A549 (cell line): ENCODE measurements around the gene NDUFAF2. TPM values are rescaled to one million over a fixed set of nuclear protein-coding genes. Genes with fewer than 3 reads are reported as not detected.
A peak's percentile ranks its signal among the peaks of the same experiment; 100 is the strongest.

Source experiments
- ATAC-seq, 2 experiments: fragments of 200-7000 bp in 1 of 2; fragments of >200 bp in 1 of 2; cut with Nextera tagmentation in 1 of 2; cut with Tn5 transposase in 1 of 2; 3 replicates each; pipeline versions ENCODE4 v1.8.0 to v1.9.1; 2018 to 2020; ENCODE audit warnings: mild to moderate bottlenecking in 1 of 2, moderate library complexity in 1 of 2
- CTCF ChIA-PET: fragments of 300-600 bp; sonication (Branson Sonifier 250); formaldehyde crosslinking; extraction: SDS; loops from one replicate; lab custom pipeline; 2021; ENCODE audit warnings: antibody characterized with exemption, inconsistent platforms; lab: Yijun Ruan, JAX
- POLR2A ChIA-PET: fragments of 350-600 bp; formaldehyde crosslinking; extraction: SDS; loops from one replicate; lab custom pipeline; 2021; ENCODE audit warnings: antibody characterized with exemption, inconsistent platforms; lab: Yijun Ruan, JAX
- DNase-seq, 2 experiments: peaks; one replicate each; pipeline versions ENCODE4 v3.0.0 to v3.0.0-alpha.2; 2011 to 2016; ENCODE audit warnings: low read depth in 1 of 2, low spot score in 1 of 2
- FAIRE-seq: peaks from 2 replicates; lab custom pipeline; 2011; peaks lifted over from hg19 to GRCh38; lab: Jason Lieb, UNC
- H3K27ac ChIP-seq, 2 experiments: fragments of >200 bp; sonication (Bioruptor Twin); formaldehyde crosslinking; 3 replicates each; pipeline ENCODE4 v1.5.1; 2016 to 2017
- H3K4me1 ChIP-seq: fragments of >200 bp; sonication (Bioruptor Twin); formaldehyde crosslinking; 3 replicates; pipeline ENCODE4 v1.6.1; 2016
- H3K4me2 ChIP-seq: fragments of >200 bp; sonication (Bioruptor Twin); formaldehyde crosslinking; 3 replicates; pipeline ENCODE4 v1.6.1; 2016
- H3K4me3 ChIP-seq: fragments of >200 bp; sonication (Bioruptor Twin); formaldehyde crosslinking; 3 replicates; pipeline ENCODE4 v1.5.1; 2016
- H3K9me3 ChIP-seq: fragments of >200 bp; sonication (Bioruptor Twin); formaldehyde crosslinking; 3 replicates; pipeline ENCODE4 v1.6.1; 2016
- CBX8 ChIP-seq: fragments of 200-600 bp; sonication (generic); IDR thresholded peaks from 2 replicates; pipeline ENCODE4 v1.6.1; 2016
- CEBPB ChIP-seq, 2 experiments: fragments of >200 bp in 1 of 2; sonication (Bioruptor Twin) in 1 of 2; formaldehyde crosslinking in 1 of 2; IDR thresholded peaks; 2 replicates each; pipeline ENCODE4 v1.6.1; 2012 to 2016
- CHD4 ChIP-seq: fragments of 200-600 bp; sonication (generic); IDR thresholded peaks from 2 replicates; pipeline ENCODE4 v1.6.1; 2016; ENCODE audit warnings: antibody characterized with exemption, mild to moderate bottlenecking, borderline replicate concordance
- CTCF ChIP-seq: fragments of >200 bp; sonication (Bioruptor Twin); formaldehyde crosslinking; IDR thresholded peaks from 3 replicates; pipeline ENCODE4 v1.5.1; 2016
- E2F6 ChIP-seq: IDR thresholded peaks from 2 replicates; pipeline ENCODE4 v1.6.1; 2012; ENCODE audit warnings: low read depth, borderline replicate concordance
- EHF ChIP-seq: fragments of 250-450 bp; sonication (Bioruptor Pico); IDR thresholded peaks from 2 replicates; pipeline ENCODE4 v1.5.0; 2020; ENCODE audit warnings: mild to moderate bottlenecking
- EHMT2 ChIP-seq: fragments of 200-600 bp; sonication (generic); IDR thresholded peaks from 2 replicates; pipeline ENCODE4 v1.6.1; 2016; ENCODE audit warnings: antibody characterized with exemption, low read depth, mild to moderate bottlenecking, moderate library complexity
- ELK1 ChIP-seq: fragments of 150-350 bp; IDR thresholded peaks from 2 replicates; pipeline ENCODE4 v1.6.1; 2014; ENCODE audit warnings: low read depth, mild to moderate bottlenecking, low read length
- ESRRA ChIP-seq: fragments of 150-350 bp; IDR thresholded peaks from 2 replicates; pipeline ENCODE4 v1.6.1; 2014; ENCODE audit warnings: mild to moderate bottlenecking, low read length, borderline replicate concordance
- HEYL ChIP-seq: fragments of 250-450 bp; sonication (Bioruptor Pico); IDR thresholded peaks from 2 replicates; pipeline ENCODE4 v1.8.0; 2021; ENCODE audit warnings: mild to moderate bottlenecking, moderate library complexity
- HOXA7 ChIP-seq: fragments of 250-450 bp; sonication (Bioruptor Pico); IDR thresholded peaks from 2 replicates; pipeline ENCODE4 v1.5.0; 2020; ENCODE audit warnings: mild to moderate bottlenecking, moderate library complexity
- HOXB5 ChIP-seq: fragments of 250-450 bp; sonication (Bioruptor Pico); IDR thresholded peaks from 2 replicates; pipeline ENCODE4 v1.5.0; 2020; ENCODE audit warnings: mild to moderate bottlenecking, moderate library complexity
- JUNB ChIP-seq: fragments of >200 bp; sonication (Bioruptor Twin); formaldehyde crosslinking; IDR thresholded peaks from 2 replicates; pipeline ENCODE4 v1.6.1; 2016
- KDM5A ChIP-seq: fragments of 200-600 bp; sonication (generic); IDR thresholded peaks from 2 replicates; pipeline ENCODE4 v1.6.1; 2016; ENCODE audit warnings: antibody characterized with exemption, mild to moderate bottlenecking
- MAFK ChIP-seq: fragments of 450-650 bp; IDR thresholded peaks from 2 replicates; pipeline ENCODE4 v1.6.1; 2014; ENCODE audit not compliant: partially characterized antibody
- MAX ChIP-seq: IDR thresholded peaks from 2 replicates; pipeline ENCODE4 v1.6.1; 2012
- MYC ChIP-seq: IDR thresholded peaks from 2 replicates; pipeline ENCODE4 v1.6.1; 2012; ENCODE audit warnings: mild to moderate bottlenecking, inconsistent platforms, low read length, improper control_type of control experiment, borderline replicate concordance
- NPAS2 ChIP-seq: fragments of 250-450 bp; sonication (Bioruptor Pico); IDR thresholded peaks from 2 replicates; pipeline ENCODE4 v1.8.0; 2022; ENCODE audit warnings: mild to moderate bottlenecking, moderate library complexity, borderline replicate concordance
- PBX3 ChIP-seq: IDR thresholded peaks from 2 replicates; pipeline ENCODE4 v1.6.1; 2012
- PHF8 ChIP-seq: fragments of 200-600 bp; sonication (generic); IDR thresholded peaks from 2 replicates; pipeline ENCODE4 v1.6.1; 2016; ENCODE audit warnings: low read depth, mild to moderate bottlenecking, antibody characterized with exemption, moderate library complexity, borderline replicate concordance
- POLR2AphosphoS2 ChIP-seq: conservative IDR thresholded peaks from 2 replicates; pipeline ENCODE4 v1.6.1; 2012; ENCODE audit warnings: low read length, improper control_type of control experiment, inconsistent platforms
- RCOR1 ChIP-seq: fragments of 150-350 bp; IDR thresholded peaks from 2 replicates; pipeline ENCODE4 v1.6.1; 2014; ENCODE audit warnings: antibody characterized with exemption, low read length, low read depth
- RFX5 ChIP-seq: fragments of 450-650 bp; IDR thresholded peaks from 2 replicates; pipeline ENCODE4 v1.7.1; 2014; ENCODE audit warnings: antibody characterized with exemption, mild to moderate bottlenecking, moderate library complexity
- SMC3 ChIP-seq: fragments of >200 bp; sonication (Bioruptor Twin); formaldehyde crosslinking; IDR thresholded peaks from 3 replicates; pipeline ENCODE4 v1.6.1; 2018; ENCODE audit warnings: inconsistent platforms
- TFCP2L1 ChIP-seq: fragments of 250-450 bp; sonication (Bioruptor Pico); IDR thresholded peaks from 2 replicates; pipeline ENCODE4 v1.5.0; 2021; ENCODE audit warnings: mild to moderate bottlenecking
- TP53 ChIP-seq: fragments of 250-450 bp; sonication (Bioruptor Pico); IDR thresholded peaks from 2 replicates; pipeline ENCODE4 v1.5.0; 2021; ENCODE audit warnings: mild to moderate bottlenecking, moderate library complexity
- USF2 ChIP-seq: fragments of 450-650 bp; IDR thresholded peaks from 2 replicates; pipeline ENCODE4 v1.6.1; 2014; ENCODE audit warnings: antibody characterized with exemption
- ZNF302 ChIP-seq: fragments of 250-450 bp; sonication (Bioruptor Pico); IDR thresholded peaks from 2 replicates; pipeline ENCODE4 v1.9.0; 2021; ENCODE audit warnings: inconsistent platforms, mild to moderate bottlenecking, moderate library complexity
- WGBS: methylation state at CpG from one replicate; pipeline ENCODE4 v1.1.6; 2017; ENCODE audit errors: missing lambda C conversion rate; 5-methylcytosine and 5-hydroxymethylcytosine counted together
- polyA plus RNA-seq, 4 experiments: library from polyadenylated mRNA; depleted of rRNA in 3 of 4; stranded (reverse); fragments of >200 nt; fragmentation: RNase III in 1 of 4; extraction: RNeasy Plus Mini Kit Qiagen cat#74134 plus additional on column Dnase treatment in 1 of 4; gene quantifications; 2 replicates in 3 of 4; 3 replicates in 1 of 4; pipeline ENCODE4 v1.2.3, GENCODE V29; 2011 to 2017

Gene NDUFAF2
- polyA plus RNA-seq, 2 of the 4 experiments (the other 2 are of a cell fraction) = 66.1 to 83.7 TPM

- TF ChIP-seq ZNF302 (CRISPR knock-in tag) = no peak
- no peak for TF ChIP-seq NPAS2
- no peak for TF ChIP-seq CHD4
- no peak for TF ChIP-seq JUNB
- TF ChIP-seq EHMT2 = no peak
- no peak for TF ChIP-seq MYC
- no peak for TF ChIP-seq USF2
- TF ChIP-seq E2F6 = no peak
- TF ChIP-seq TFCP2L1 (CRISPR knock-in tag) = no peak
- TF ChIP-seq HEYL (CRISPR knock-in tag) = no peak
- TF ChIP-seq PHF8 = no peak
- TF ChIP-seq CBX8 = no peak
- no peak for TF ChIP-seq HOXA7 (CRISPR knock-in tag)
- no peak for TF ChIP-seq PBX3
- TF ChIP-seq POLR2AphosphoS2 = no peak
- no peak for TF ChIP-seq ESRRA
- TF ChIP-seq ELK1 = no peak
- no peak for TF ChIP-seq TP53 (CRISPR knock-in tag)
- no peak for TF ChIP-seq HOXB5 (CRISPR knock-in tag)
- no peak for TF ChIP-seq MAFK
- FAIRE-seq (no peak), DNase-seq (no peak), ATAC-seq (no peak)
- Histone ChIP-seq H3K27ac (no peak overlapping the region), H3K4me2 (no peak overlapping the region), H3K4me1 (no peaks in the 10 kb centered on the region), H3K9me3 (0 out of 3 replicates have a peak, but pooled peaks cover 8% of the 10 kb centered on the region), H3K4me3 (no peak overlapping the region)
- 80% methylated on average over 8 of the region's 8 CpGs for WGBS
- ChIA-PET CTCF (interaction anchor here (0.8 kb wide), 1 partner anchor 10 kb away, joined by 3 read pairs; no protein-coding TSS in a partner anchor), POLR2A (no interaction called here)
Measured at GRCh38 chr5:61200582-61201155, 255.7 kb downstream of the NDUFAF2 start.

- ATAC-seq = no peak
- 73% methylated on average over 2 of the region's 2 CpGs for WGBS
- ChIA-PET CTCF (no interaction called here), POLR2A (no interaction called here)
- TF ChIP-seq USF2 = no peak
- TF ChIP-seq MAFK = no peak
- TF ChIP-seq SMC3 = no peak
- TF ChIP-seq MAX = no peak
- no peak for TF ChIP-seq RFX5
- no peak for TF ChIP-seq KDM5A
- TF ChIP-seq CEBPB (IDR thresholded peaks at IDR 0.05) = no peak
- TF ChIP-seq CTCF = no peak
- no peak for TF ChIP-seq HOXA7 (CRISPR knock-in tag)
- no peak for TF ChIP-seq RCOR1
- no peak for TF ChIP-seq EHF (CRISPR knock-in tag)
- no peak for TF ChIP-seq PBX3
- H3K9me3 ChIP-seq = peaks cover 12% of the 10 kb centered on the region; the same call in 2 of the 3 replicates
- no peaks in the 10 kb centered on the region for H3K4me1 ChIP-seq
- FAIRE-seq = peak; percentile 7
- H3K27ac ChIP-seq = no peak overlapping the region
- no peak overlapping the region for H3K4me2 ChIP-seq
- DNase-seq = no peak
- H3K4me3 ChIP-seq = no peak overlapping the region
Measured at GRCh38 chr5:61202213-61202612, 257.2 kb downstream of the NDUFAF2 start.
